SH-SY5Y (cell line): Measurements from ENCODE around the gene SLC44A4.

ENCODE experiments used
- GATA2 ChIP-seq: IDR thresholded peaks from 2 replicates; pipeline ENCODE4 v1.6.1; 2011; ENCODE audit warnings: mild to moderate bottlenecking, low read depth, low read length
- GATA3 ChIP-seq: IDR thresholded peaks from 2 replicates; pipeline ENCODE4 v1.6.1; 2011; ENCODE audit warnings: low read depth, mild to moderate bottlenecking, low read length, moderate library complexity

- TF ChIP-seq GATA3: no peak
- TF ChIP-seq GATA2: no peak
These were observed 34.3 kb downstream of the SLC44A4 start for GRCh38 chr6:31844507-31844906.
